Endothelial cell of umbilical vein (primary cell): Measurements from ENCODE around the gene MYOCD. TPM values are rescaled to one million over a fixed set of nuclear protein-coding genes. Genes with fewer than 3 reads are reported as not detected.

Source experiments
- BruUV-seq: library from RNA; stranded (reverse); fragments of 400-500 nt; replicated peaks from 2 replicates; lab custom pipeline; 2021; lab: Mats Ljungman, UMichigan
- CTCF ChIA-PET: fragments of 300-600, 350-600 bp; sonication (Branson Sonifier 250); formaldehyde crosslinking; loops from one replicate; lab custom pipeline; 2021; ENCODE audit warnings: antibody characterized with exemption, inconsistent platforms; lab: Charles Lee
- POLR2A ChIA-PET: fragments of 300-600, 350-600 bp; sonication (Branson Sonifier 250); formaldehyde crosslinking; loops from one replicate; lab custom pipeline; 2021; ENCODE audit warnings: antibody characterized with exemption, inconsistent platforms; lab: Charles Lee
- DNase-seq: peaks from one replicate; pipeline ENCODE4 v3.0.0-alpha.2; 2011; ENCODE audit warnings: low read depth, low spot score
- FAIRE-seq: peaks from 2 replicates; lab custom pipeline; 2011; peaks lifted over from hg19 to GRCh38; lab: Jason Lieb, UNC
- H2AFZ ChIP-seq: 2 replicates; pipeline ENCODE4 v1.6.0; 2012; ENCODE audit warnings: low read depth, low read length, control low read depth, inconsistent platforms
- H3K27ac ChIP-seq: 2 replicates; pipeline ENCODE4 v1.5.1; 2011; ENCODE audit warnings: low read depth, mild to moderate bottlenecking, control low read depth, low read length, moderate library complexity; ENCODE audit not compliant: insufficient read depth
- H3K27me3 ChIP-seq, 2 experiments: 2 replicates each; pipeline versions ENCODE4 v1.6.0 to v1.6.1; 2011; ENCODE audit warnings: low read length in 2 of 2, mixed read lengths in 1 of 2; ENCODE audit not compliant: control insufficient read depth in 2 of 2, insufficient read depth in 2 of 2
- H3K36me3 ChIP-seq, 2 experiments: 2 replicates in 1 of 2; 3 replicates in 1 of 2; pipeline ENCODE4 v1.5.1; 2011; ENCODE audit warnings: low read length in 2 of 2, mild to moderate bottlenecking in 1 of 2, moderate library complexity in 1 of 2; ENCODE audit not compliant: control insufficient read depth in 2 of 2, insufficient read depth in 2 of 2; ENCODE audit errors: extremely low read depth in 1 of 2
- H3K4me1 ChIP-seq: 3 replicates; pipeline ENCODE4 v1.5.1; 2011; ENCODE audit warnings: mild to moderate bottlenecking, low read length; ENCODE audit not compliant: control insufficient read depth, insufficient read depth; ENCODE audit errors: extremely low read depth
- H3K4me2 ChIP-seq: 2 replicates; pipeline ENCODE4 v1.6.1; 2011; ENCODE audit warnings: low read length, control low read depth, mixed read lengths; ENCODE audit not compliant: insufficient read depth
- H3K4me3 ChIP-seq, 3 experiments: fragments of 200-600 bp in 1 of 3; sonication (generic), shearing (Covaris generic) in 1 of 3; replicated peaks in 1 of 3; 2 replicates each; pipeline ENCODE4 v1.5.1; 2011 to 2016; ENCODE audit warnings: control low read depth in 3 of 3, low read length in 3 of 3, mild to moderate bottlenecking in 2 of 3, inconsistent platforms in 1 of 3, low read depth in 1 of 3, moderate library complexity in 1 of 3; ENCODE audit not compliant: insufficient read depth in 1 of 3
- H3K79me2 ChIP-seq: 2 replicates; pipeline ENCODE4 v1.6.0; 2012; ENCODE audit warnings: low read length, inconsistent platforms; ENCODE audit not compliant: control insufficient read depth, insufficient read depth
- H3K9ac ChIP-seq: replicated peaks from 2 replicates; pipeline ENCODE3; 2011; ENCODE audit warnings: low read length, control low read depth; ENCODE audit not compliant: insufficient read depth; ENCODE audit errors: extremely low read depth
- H3K9me1 ChIP-seq: replicated peaks from 3 replicates; pipeline ENCODE4 v1.6.0; 2011; ENCODE audit warnings: mild to moderate bottlenecking, low read length; ENCODE audit not compliant: control insufficient read depth, insufficient read depth; ENCODE audit errors: extremely low read depth
- H3K9me3 ChIP-seq: replicated peaks from 2 replicates; pipeline ENCODE4 v1.5.1; 2012; ENCODE audit warnings: low read length, inconsistent platforms; ENCODE audit not compliant: control insufficient read depth, insufficient read depth
- H4K20me1 ChIP-seq: replicated peaks from 2 replicates; pipeline ENCODE3; 2011; ENCODE audit warnings: mild to moderate bottlenecking, low read length; ENCODE audit not compliant: control insufficient read depth, insufficient read depth; ENCODE audit errors: extremely low read depth
- CTCF ChIP-seq, 2 donors: IDR thresholded peaks; 1 replicate in 1 of 2; 2 replicates in 1 of 2; pipeline ENCODE4 v1.5.1; 2011; ENCODE audit warnings: low read length in 2 of 2, mild to moderate bottlenecking in 2 of 2, moderate library complexity in 2 of 2, control low read depth in 1 of 2, inconsistent platforms in 1 of 2, low read depth in 1 of 2; ENCODE audit not compliant: insufficient read depth in 1 of 2; ENCODE audit errors: extremely low read depth in 1 of 2
- EZH2 ChIP-seq: IDR thresholded peaks from 2 replicates; pipeline ENCODE4 v1.6.1; 2012; ENCODE audit warnings: borderline replicate concordance, low read depth, mild to moderate bottlenecking, moderate library complexity, low read length, inconsistent platforms; ENCODE audit not compliant: severe bottlenecking
- FOS ChIP-seq: IDR thresholded peaks from 2 replicates; pipeline ENCODE4 v1.6.1; 2011; ENCODE audit warnings: mild to moderate bottlenecking, low read length, moderate library complexity, borderline replicate concordance; ENCODE audit not compliant: insufficient read depth
- JUN ChIP-seq: IDR thresholded peaks from 2 replicates; pipeline ENCODE4 v1.6.1; 2011; ENCODE audit warnings: borderline replicate concordance, low read depth; ENCODE audit not compliant: insufficient read length, insufficient read depth
- MAX ChIP-seq: IDR thresholded peaks from 2 replicates; pipeline ENCODE4 v1.6.1; 2011; ENCODE audit not compliant: insufficient read depth, insufficient read length
- MYC ChIP-seq: IDR thresholded peaks from one replicate; pipeline ENCODE4 v1.6.1; 2011; ENCODE audit warnings: mild to moderate bottlenecking, low read depth, low read length
- POLR2A ChIP-seq: IDR thresholded peaks from 2 replicates; pipeline ENCODE4 v1.6.1; 2012; ENCODE audit warnings: low read depth, mild to moderate bottlenecking, control low read depth, low read length
- POLR2AphosphoS5 ChIP-seq: IDR thresholded peaks from 2 replicates; pipeline ENCODE4 v1.6.1; 2012; ENCODE audit warnings: low read depth, mild to moderate bottlenecking, control low read depth, low read length, moderate library complexity; ENCODE audit not compliant: insufficient read depth
- dilution Hi-C: fragments of 300-500 bp; cut with MboI; formaldehyde crosslinking; loops from one replicate; pipeline ENCODE4 v1.15.0; 2019; ENCODE audit warnings: low sequenced_read_pairs; ENCODE audit not compliant: extremely low pct_ligation_motif_present
- intact Hi-C: fragments of 100-400 bp; cut with micrococcal nuclease; formaldehyde crosslinking; loops from one replicate; pipeline ENCODE4 v1.10.0; 2022
- polyA plus RNA-seq, 4 experiments: library from polyadenylated mRNA; depleted of rRNA in 3 of 4; stranded (reverse) in 3 of 4; unstranded in 1 of 4; fragments of >200 nt; gene quantifications; 2 replicates each; pipeline versions ENCODE4 v1.2.1 to v1.2.3, GENCODE V29; 2011 to 2012; ENCODE audit warnings: missing spikeins in 1 of 4
- total RNA-seq: library from RNA; stranded (reverse); gene quantifications from 2 replicates; pipeline ENCODE4 v1.2.3, GENCODE V29; 2021

Gene MYOCD
- total and polyA plus RNA-seq, 2 donors (not counting 3 experiments of a cell fraction or from before 2014, with no cell fraction given) = not detected

- H3K9me1 ChIP-seq = no peaks in the 10 kb centered on the region
- no peaks in the 10 kb centered on the region for H3K79me2 ChIP-seq
- POLR2A ChIA-PET = no interaction called here
- peaks cover 0 to 11% of the 10 kb centered on the region in 2 experiments for H3K27me3 ChIP-seq
- no peaks in the 10 kb centered on the region for H3K4me1 ChIP-seq
- intact Hi-C loops (no loop called here), dilution Hi-C loops (no loop called here)
- no peaks in the 10 kb centered on the region for H3K36me3 ChIP-seq
- H3K9ac ChIP-seq = no peak overlapping the region
- FAIRE-seq = no peak
- H3K4me3 ChIP-seq = no peak overlapping the region
- TF ChIP-seq JUN = no peak
- TF ChIP-seq MAX = no peak
- TF ChIP-seq MYC = no peak
- TF ChIP-seq FOS = no peak
- TF ChIP-seq POLR2A = no peak
- CTCF ChIA-PET = no interaction called here
- H3K9me3 ChIP-seq = no peaks in the 10 kb centered on the region
- BruUV-seq = no TSS peak
- H3K27ac ChIP-seq = no peak overlapping the region
- H3K4me2 ChIP-seq = no peak overlapping the region
- H2AFZ ChIP-seq = no peak overlapping the region
- no peak for DNase-seq
- H4K20me1 ChIP-seq = no peaks in the 10 kb centered on the region
Measured at GRCh38 chr17:12794919-12795532, 129.3 kb downstream of the MYOCD start.

- Histone ChIP-seq H3K9ac (no peak overlapping the region), H3K9me1 (no peaks in the 10 kb centered on the region), H3K4me3 (no peak overlapping the region), H2AFZ (no peak overlapping the region), H3K9me3 (no peaks in the 10 kb centered on the region), H3K79me2 (no peaks in the 10 kb centered on the region), H3K36me3 (no peaks in the 10 kb centered on the region), H4K20me1 (no peaks in the 10 kb centered on the region), H3K4me1 (no peaks in the 10 kb centered on the region), H3K4me2 (no peak overlapping the region), H3K27me3 (no peaks in the 10 kb centered on the region), H3K27ac (no peak overlapping the region)
- dilution Hi-C loops (no loop called here), intact Hi-C loops (no loop called here)
- peak; percentile 4 for FAIRE-seq
- BruUV-seq = no TSS peak
- TF ChIP-seq MYC = no peak
- no peak for TF ChIP-seq POLR2AphosphoS5
- no peak for TF ChIP-seq JUN
- TF ChIP-seq FOS = no peak
- no peak for TF ChIP-seq EZH2
- TF ChIP-seq CTCF (IDR thresholded peaks at IDR 0.05; ENCODE audit: extremely low read depth in 1 of 2, insufficient read depth in 1 of 2, low read depth in 1 of 2, low read length in 2 of 2) = no peak
- DNase-seq = no peak
- ChIA-PET CTCF (no interaction called here), POLR2A (no interaction called here)
Measured at GRCh38 chr17:12800855-12801365, 135.2 kb downstream of the MYOCD start.
